Measurements from ENCODE around the gene ZNF679. TPM values are rescaled to one million over a fixed set of nuclear protein-coding genes. Genes with fewer than 3 reads are reported as not detected.
"Not testable (repeated sequence)": the region's sequence is repeated elsewhere in the genome, so short reads cannot be mapped to it uniquely, and the experiment has no call there.

ZNF679 gene
- not detected for total RNA-seq

DNA sequence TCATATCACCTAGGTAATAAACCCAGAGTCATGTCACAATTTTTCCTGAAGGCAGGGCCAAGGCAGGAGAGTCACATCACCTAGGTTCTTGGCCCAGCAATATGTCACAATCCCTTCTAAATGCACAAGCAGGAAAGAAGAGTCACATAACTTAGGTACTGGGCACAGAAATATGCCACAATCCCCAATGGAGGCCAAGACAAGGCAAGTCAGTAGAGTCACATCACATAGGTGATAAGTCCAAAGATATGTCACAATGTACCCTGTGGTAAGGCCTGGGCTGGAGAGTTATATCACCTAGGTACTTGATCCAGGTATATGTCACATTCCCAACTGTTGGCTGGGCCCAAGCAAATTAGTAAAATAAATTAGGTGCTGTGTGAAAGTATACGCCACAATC is at the start of gene ZNF679:
ZNF679 (plus strand) TSS at position 301 of the 400 bp plus-strand sequence. CDS start 20,644 bp downstream, outside the sequence.
- CTCF ChIA-PET; H3K4me1 Mint-ChIP-seq; H3K36me3 Mint-ChIP-seq (ENCODE audit: low read depth); DNase-seq; H3K27ac Mint-ChIP-seq; H3K27me3 Mint-ChIP-seq; POLR2A ChIA-PET; H3K4me3 Mint-ChIP-seq: not testable (repeated sequence)
- peaks cover 67% of the 10 kb centered on the region for H3K9me3 Mint-ChIP-seq

- Mint-ChIP-seq H3K36me3 (ENCODE audit: low read depth) (no peaks in the 10 kb centered on the region), H3K9me3 (peaks cover 18% of the 10 kb centered on the region), H3K27me3 (no peaks in the 10 kb centered on the region), H3K27ac (no peak overlapping the region), H3K4me3 (no peak overlapping the region), H3K4me1 (no peaks in the 10 kb centered on the region)
- DNase-seq: no peak
- CTCF ChIA-PET: no interaction called here
- POLR2A ChIA-PET: no interaction called here
Observed at GRCh38 chr7:64180989-64181388, 47.3 kb upstream of the ZNF679 start.

GRCh38 chr7:64181586-64181985 is 46.7 kb upstream of the ZNF679 start:
- Mint-ChIP-seq H3K4me3 (no peak overlapping the region), H3K4me1 (no peaks in the 10 kb centered on the region), H3K27me3 (no peaks in the 10 kb centered on the region), H3K9me3 (peaks cover 18% of the 10 kb centered on the region), H3K36me3 (ENCODE audit: low read depth) (no peaks in the 10 kb centered on the region), H3K27ac (no peak overlapping the region)
- ChIA-PET POLR2A (no interaction called here), CTCF (no interaction called here)
- DNase-seq: no peak

DNA sequence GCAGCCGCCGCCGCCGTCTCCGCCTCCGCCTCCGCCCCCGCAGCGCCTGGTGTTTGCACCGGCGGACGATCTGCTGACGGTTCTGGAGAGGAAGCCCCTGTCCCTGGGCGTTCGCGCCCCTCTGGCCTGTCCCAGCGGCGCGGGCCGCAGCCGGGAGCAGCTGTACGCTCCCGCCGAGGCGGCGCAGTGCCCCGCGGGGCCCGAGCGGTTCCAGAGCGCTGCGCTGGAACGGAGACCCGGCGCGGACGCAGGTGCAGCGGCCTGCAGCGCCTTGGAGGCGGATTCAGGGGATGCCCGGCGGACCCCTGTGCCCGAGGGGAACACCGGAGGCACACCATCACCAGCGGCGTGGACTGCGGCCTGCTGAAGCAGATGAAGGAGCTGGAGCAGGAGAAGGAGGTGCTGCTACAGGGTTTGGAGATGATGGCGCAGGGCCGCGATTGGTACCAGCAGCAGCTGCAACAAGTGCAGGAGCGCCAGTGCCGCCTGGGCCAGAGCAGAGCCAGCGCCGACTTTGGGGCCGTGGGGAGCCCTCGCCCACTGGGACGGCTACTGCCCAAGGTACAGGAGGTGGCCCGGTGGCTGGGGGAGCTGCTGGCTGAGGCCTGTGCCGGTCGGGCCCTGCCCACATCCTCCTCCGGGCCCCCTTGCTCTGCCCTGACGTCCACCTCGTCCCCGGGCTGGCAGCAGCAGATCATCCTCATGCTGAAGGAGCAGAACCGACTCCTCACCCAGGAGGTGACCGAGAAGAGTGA is 46.1 kb upstream of the ZNF679 start:
- Mint-ChIP-seq H3K36me3 (ENCODE audit: low read depth) (no peaks in the 10 kb centered on the region), H3K27ac (no peak overlapping the region), H3K4me1 (no peaks in the 10 kb centered on the region), H3K9me3 (peaks cover 18% of the 10 kb centered on the region), H3K27me3 (no peaks in the 10 kb centered on the region), H3K4me3 (no peak overlapping the region)
- POLR2A ChIA-PET: no interaction called here
- CTCF ChIA-PET: no interaction called here
- no peak for DNase-seq

- Mint-ChIP-seq H3K27ac (no peak overlapping the region), H3K4me1 (no peaks in the 10 kb centered on the region), H3K4me3 (no peak overlapping the region), H3K9me3 (peaks cover 18% of the 10 kb centered on the region), H3K36me3 (ENCODE audit: low read depth) (no peaks in the 10 kb centered on the region), H3K27me3 (no peaks in the 10 kb centered on the region)
- DNase-seq: peak; percentile 24
- ChIA-PET POLR2A (no interaction called here), CTCF (no interaction called here)
Observed at GRCh38 chr7:64183126-64183742, 45.0 kb upstream of the ZNF679 start.

DNA sequence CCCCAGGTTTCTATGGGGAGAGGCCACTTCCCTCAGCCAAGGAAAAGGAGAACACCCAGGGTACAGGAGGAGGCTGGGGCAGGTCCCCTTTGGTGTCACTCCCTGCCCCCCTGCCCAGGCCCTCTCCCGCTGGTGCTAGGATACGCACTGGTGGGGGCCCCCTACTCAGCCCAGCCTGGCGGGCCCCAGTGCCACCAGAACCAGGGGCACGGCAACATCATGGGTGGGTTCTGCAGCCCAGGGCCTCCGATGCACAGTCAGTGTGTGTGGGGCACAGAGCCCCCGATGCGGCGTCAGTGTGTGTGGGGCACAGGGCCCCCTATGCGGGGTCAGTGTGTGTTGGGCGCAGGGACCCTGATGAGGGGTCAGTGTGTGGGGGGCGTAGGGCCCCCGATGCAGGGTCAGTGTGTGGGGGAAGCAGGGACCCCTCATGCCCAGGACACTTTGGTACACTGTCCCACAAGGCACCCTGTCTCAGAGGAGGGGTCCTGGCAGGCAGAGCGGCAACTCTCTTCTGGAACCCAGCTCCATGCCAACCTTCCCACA is 44.4 kb upstream of the ZNF679 start:
- Mint-ChIP-seq H3K4me1 (no peaks in the 10 kb centered on the region), H3K36me3 (ENCODE audit: low read depth) (no peaks in the 10 kb centered on the region), H3K9me3 (peaks cover 13% of the 10 kb centered on the region), H3K27me3 (no peaks in the 10 kb centered on the region), H3K4me3 (no peak overlapping the region), H3K27ac (no peak overlapping the region)
- POLR2A ChIA-PET: no interaction called here
- DNase-seq: no peak
- CTCF ChIA-PET: no interaction called here

DNA sequence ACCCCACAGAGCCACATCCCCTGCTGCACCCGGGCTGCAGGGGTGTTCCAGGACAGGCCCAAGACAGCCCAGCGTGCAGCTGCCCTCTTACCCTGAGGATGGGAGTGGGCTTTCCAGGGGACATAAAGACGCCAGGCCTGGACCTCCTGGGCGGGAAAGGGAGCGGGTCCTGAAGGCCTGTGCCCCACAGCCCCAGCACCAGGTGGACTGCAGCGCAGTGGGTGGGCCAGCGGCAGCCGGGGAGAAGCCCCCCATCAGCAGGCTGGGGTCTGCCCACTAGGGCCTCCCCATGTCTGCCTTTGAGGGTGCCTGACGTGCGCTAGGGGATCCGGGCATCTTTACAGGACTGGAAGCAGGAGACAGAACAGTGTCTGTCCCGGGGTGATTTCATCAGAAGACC is 43.9 kb upstream of the ZNF679 start:
- no peak overlapping the region for H3K27ac Mint-ChIP-seq
- H3K36me3 Mint-ChIP-seq (ENCODE audit: low read depth): no peaks in the 10 kb centered on the region
- H3K4me3 Mint-ChIP-seq: no peak overlapping the region
- CTCF ChIA-PET: no interaction called here
- DNase-seq: no peak
- H3K9me3 Mint-ChIP-seq: peaks cover 11% of the 10 kb centered on the region
- H3K27me3 Mint-ChIP-seq: no peaks in the 10 kb centered on the region
- POLR2A ChIA-PET: no interaction called here
- no peaks in the 10 kb centered on the region for H3K4me1 Mint-ChIP-seq

DNA sequence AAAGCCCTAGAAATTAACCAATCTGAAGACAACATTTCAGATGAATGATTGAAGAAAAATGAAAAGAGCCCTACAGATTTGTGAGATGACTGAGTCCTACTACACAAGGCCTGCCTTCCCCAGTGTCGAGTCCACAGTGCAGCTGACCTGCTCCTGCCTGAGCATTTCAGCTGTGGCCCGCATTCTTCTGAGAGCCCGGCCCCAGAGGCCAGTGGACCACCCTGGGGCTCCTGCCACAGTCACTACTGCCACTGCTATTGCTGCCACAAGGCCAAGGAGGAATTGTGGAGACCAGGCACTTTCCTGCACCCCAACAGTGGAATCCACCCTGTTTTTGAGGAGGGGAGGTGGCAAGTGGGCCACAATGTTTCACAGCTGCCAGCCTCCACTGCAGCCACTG is 40.9 kb upstream of the ZNF679 start:
- CTCF ChIA-PET: interaction anchor here (0.8 kb wide), 1 partner anchor 437 kb away, joined by 3 read pairs; no protein-coding TSS in a partner anchor
- no peaks in the 10 kb centered on the region for H3K27me3 Mint-ChIP-seq
- H3K36me3 Mint-ChIP-seq (ENCODE audit: low read depth): no peaks in the 10 kb centered on the region
- H3K4me1 Mint-ChIP-seq: no peaks in the 10 kb centered on the region
- POLR2A ChIA-PET: no interaction called here
- H3K4me3 Mint-ChIP-seq: no peak overlapping the region
- DNase-seq: no peak
- no peak overlapping the region for H3K27ac Mint-ChIP-seq
- peaks cover 3% of the 10 kb centered on the region for H3K9me3 Mint-ChIP-seq

- H3K36me3 Mint-ChIP-seq (ENCODE audit: low read depth): no peaks in the 10 kb centered on the region
- peaks cover 7% of the 10 kb centered on the region for H3K9me3 Mint-ChIP-seq
- no peak overlapping the region for H3K27ac Mint-ChIP-seq
- ChIA-PET POLR2A (no interaction called here), CTCF (no interaction called here)
- H3K27me3 Mint-ChIP-seq: no peaks in the 10 kb centered on the region
- no peak for DNase-seq
- H3K4me3 Mint-ChIP-seq: no peak overlapping the region
- H3K4me1 Mint-ChIP-seq: no peaks in the 10 kb centered on the region
Observed at GRCh38 chr7:64192148-64192704, 36.0 kb upstream of the ZNF679 start.

DNA sequence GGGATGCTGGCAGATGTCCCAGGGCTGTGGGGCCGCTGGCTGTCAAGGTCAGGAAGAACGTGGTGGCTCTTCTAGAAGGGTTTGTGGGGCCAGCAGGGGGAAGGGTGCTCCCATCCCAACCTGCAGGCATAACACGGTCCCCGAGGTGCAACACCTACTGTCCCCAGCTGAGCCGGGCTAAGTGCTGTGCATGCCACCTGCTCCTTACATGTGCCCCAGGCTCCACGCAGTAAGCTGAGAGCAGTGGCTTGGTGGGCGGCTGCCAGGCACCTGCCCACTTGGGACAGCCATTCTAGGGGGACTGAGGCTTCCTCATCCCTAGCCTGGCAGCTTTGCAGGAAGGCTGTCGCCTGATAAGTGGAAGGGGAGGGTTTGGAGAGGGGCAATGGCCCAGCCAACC is 35.5 kb upstream of the ZNF679 start:
- Mint-ChIP-seq H3K27ac (no peak overlapping the region), H3K4me3 (no peak overlapping the region), H3K27me3 (no peaks in the 10 kb centered on the region), H3K9me3 (peaks cover 7% of the 10 kb centered on the region), H3K4me1 (no peaks in the 10 kb centered on the region), H3K36me3 (ENCODE audit: low read depth) (no peaks in the 10 kb centered on the region)
- no peak for DNase-seq
- POLR2A ChIA-PET: no interaction called here
- CTCF ChIA-PET: no interaction called here

DNA sequence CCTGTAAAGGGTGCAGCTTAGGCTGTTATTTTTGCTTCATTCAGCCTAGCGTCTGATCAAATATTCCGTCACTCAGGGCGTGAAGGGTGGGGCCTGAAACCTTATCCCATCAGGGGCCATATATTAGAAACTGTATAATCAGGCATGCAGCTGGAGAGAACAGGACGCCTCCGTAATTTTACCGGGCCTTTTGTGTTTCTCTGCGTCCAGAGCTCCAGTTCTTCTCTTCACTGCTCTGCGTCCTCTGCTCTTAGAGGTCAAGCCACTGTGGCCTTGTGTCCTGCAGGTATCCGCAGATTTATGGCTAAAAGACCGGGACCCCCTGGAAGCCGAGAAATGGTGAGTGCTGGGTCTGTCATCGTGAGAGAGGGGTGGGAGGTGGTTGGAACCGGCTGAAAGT is 21.4 kb upstream of the ZNF679 start, which contains the start of gene ZNF735:
ZNF735 (plus strand) TSS at position 301 of the 400 bp plus-strand sequence; CDS start at position 301, 0 bp downstream.
- ChIA-PET POLR2A (no interaction called here), CTCF (no interaction called here)
- H3K27me3 Mint-ChIP-seq: no peaks in the 10 kb centered on the region
- H3K27ac Mint-ChIP-seq: no peak within 1 kb of the TSS
- no peak within 1 kb of the TSS for H3K4me3 Mint-ChIP-seq
- no peak for DNase-seq
- H3K4me1 Mint-ChIP-seq: no peaks in the 10 kb centered on the region
- H3K9me3 Mint-ChIP-seq: peaks cover 29% of the 10 kb centered on the region
- H3K36me3 Mint-ChIP-seq (ENCODE audit: low read depth): no peaks in the 10 kb centered on the region

DNA sequence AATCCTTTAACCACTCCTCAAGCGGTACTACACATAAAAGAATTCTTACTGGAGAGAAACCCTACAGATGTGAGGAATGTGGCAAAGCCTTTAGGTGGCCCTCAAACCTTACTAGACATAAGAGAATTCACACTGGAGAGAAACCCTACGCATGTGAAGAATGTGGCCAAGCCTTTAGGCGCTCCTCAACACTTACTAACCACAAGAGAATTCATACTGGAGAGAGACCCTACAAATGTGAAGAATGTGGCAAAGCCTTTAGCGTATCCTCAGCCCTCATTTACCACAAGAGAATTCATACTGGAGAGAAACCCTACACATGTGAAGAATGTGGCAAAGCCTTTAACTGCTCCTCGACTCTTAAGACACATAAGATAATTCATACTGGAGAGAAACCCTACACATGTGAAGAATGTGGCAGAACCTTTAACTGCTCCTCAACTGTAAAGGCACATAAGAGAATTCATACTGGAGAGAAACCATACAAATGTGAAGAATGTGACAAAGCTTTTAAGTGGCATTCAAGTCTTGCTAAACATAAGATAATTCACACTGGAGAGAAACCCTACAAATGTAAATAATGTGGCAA is 8.5 kb upstream of the ZNF679 start:
- H3K9me3 Mint-ChIP-seq: peaks cover 49% of the 10 kb centered on the region
- H3K4me3 Mint-ChIP-seq; H3K27me3 Mint-ChIP-seq; H3K36me3 Mint-ChIP-seq (ENCODE audit: low read depth); POLR2A ChIA-PET; H3K27ac Mint-ChIP-seq; DNase-seq; CTCF ChIA-PET; H3K4me1 Mint-ChIP-seq: not testable (repeated sequence)

- Mint-ChIP-seq H3K4me3 (no peak overlapping the region), H3K4me1 (no peaks in the 10 kb centered on the region), H3K9me3 (peaks cover 61% of the 10 kb centered on the region), H3K27me3 (no peaks in the 10 kb centered on the region), H3K36me3 (ENCODE audit: low read depth) (peaks cover 3% of the 10 kb centered on the region), H3K27ac (no peak overlapping the region)
- ChIA-PET CTCF (no interaction called here), POLR2A (no interaction called here)
- DNase-seq: no peak
Observed at GRCh38 chr7:64223366-64223765, 4.9 kb upstream of the ZNF679 start.

Data from activated CD4-positive, alpha-beta memory T cell treated with anti-CD3 and anti-CD28 coated beads, Interleukin-2, amount 10 ng/mL, durations not matched to agents 7 days and 5 days (primary cell).